GM12878 (cell line): ENCODE results near the gene NCAM1. TPM values are rescaled to one million over a fixed set of nuclear protein-coding genes. Genes with fewer than 3 reads are reported as not detected.

ENCODE experiments used
- ATAC-seq: fragments of 200-7000 bp; cut with Tn5 transposase; 3 replicates; pipeline ENCODE4 v1.9.1; 2020; ENCODE audit warnings: mild to moderate bottlenecking, moderate library complexity
- BruUV-seq: library from RNA; stranded (reverse); fragments of 400-500 nt; replicated peaks from 2 replicates; lab custom pipeline; 2021; lab: Mats Ljungman, UMichigan
- CTCF ChIA-PET: fragments of 300-600 bp; sonication (Branson Sonifier 250); formaldehyde crosslinking; extraction: SDS; loops from one replicate; lab custom pipeline; 2021; ENCODE audit warnings: inconsistent platforms; lab: Yijun Ruan, JAX
- POLR2A ChIA-PET: fragments of 350-600 bp; formaldehyde crosslinking; extraction: SDS; loops from one replicate; lab custom pipeline; 2021; ENCODE audit warnings: inconsistent platforms; lab: Charles Lee
- RAD21 ChIA-PET: fragments of 300-600 bp; sonication (Branson Sonifier 250); formaldehyde crosslinking; loops from one replicate; lab custom pipeline; 2023; ENCODE audit warnings: antibody characterized with exemption; ENCODE audit not compliant: unreplicated experiment; lab: Charles Lee
- SMC1A ChIA-PET: fragments of 300-600 bp; sonication (Branson Sonifier 250); formaldehyde crosslinking; loops from one replicate; lab custom pipeline; 2023; ENCODE audit not compliant: unreplicated experiment, uncharacterized antibody; lab: Charles Lee
- DNase-seq: peaks from one replicate; pipeline ENCODE4 v3.0.0-alpha.2; 2011; ENCODE audit warnings: low read depth, low spot score
- FAIRE-seq: peaks from 3 replicates; lab custom pipeline; 2011; peaks lifted over from hg19 to GRCh38; lab: Jason Lieb, UNC
- H2AFZ ChIP-seq: 2 replicates; pipeline ENCODE4 v1.6.0; 2011; ENCODE audit warnings: low read depth, low read length, control low read depth; ENCODE audit not compliant: control insufficient read depth
- H3K27ac ChIP-seq: 2 replicates; pipeline ENCODE4 v1.5.1; 2011; ENCODE audit warnings: control low read depth; ENCODE audit not compliant: control insufficient read depth, insufficient read depth
- H3K27me3 ChIP-seq, 2 experiments: replicated peaks in 1 of 2; 2 replicates each; pipeline versions ENCODE4 v1.6.0 to v1.6.1; 2011; ENCODE audit warnings: low read length in 1 of 2; ENCODE audit not compliant: control insufficient read depth in 2 of 2, insufficient read depth in 2 of 2
- H3K36me3 ChIP-seq, 2 experiments: 2 replicates each; pipeline ENCODE4 v1.5.1; 2011; ENCODE audit warnings: low read length in 1 of 2; ENCODE audit not compliant: control insufficient read depth in 2 of 2, insufficient read depth in 2 of 2
- H3K4me1 ChIP-seq: 2 replicates; pipeline ENCODE4 v1.6.1; 2011; ENCODE audit warnings: mild to moderate bottlenecking, low read length, moderate library complexity, mixed read lengths; ENCODE audit not compliant: control insufficient read depth, insufficient read depth
- H3K4me2 ChIP-seq: 2 replicates; pipeline ENCODE4 v1.6.0; 2011; ENCODE audit warnings: control low read depth; ENCODE audit not compliant: control insufficient read depth, insufficient read depth
- H3K4me3 ChIP-seq: fragments of 200-600 bp; sonication (generic); 2 replicates; pipeline ENCODE4 v1.5.1; 2016
- H3K79me2 ChIP-seq: 2 replicates; pipeline ENCODE4 v1.6.0; 2011; ENCODE audit warnings: low read length; ENCODE audit not compliant: control insufficient read depth, insufficient read depth
- H3K9ac ChIP-seq: 2 replicates; pipeline ENCODE4 v1.8.0; 2011; ENCODE audit warnings: low read length, control low read depth, mixed read lengths; ENCODE audit not compliant: control insufficient read depth, insufficient read depth
- H3K9me3 ChIP-seq: replicated peaks from 3 replicates; pipeline ENCODE4 v1.5.1; 2011; ENCODE audit warnings: mild to moderate bottlenecking, low read length; ENCODE audit not compliant: control insufficient read depth, insufficient read depth
- H4K20me1 ChIP-seq: 2 replicates; pipeline ENCODE4 v1.6.0; 2011; ENCODE audit not compliant: control insufficient read depth, insufficient read depth
- CHD2 ChIP-seq: IDR thresholded peaks from 2 replicates; pipeline ENCODE4 v1.6.1; 2011; ENCODE audit warnings: low read depth, low read length, improper control_type of control experiment, borderline replicate concordance
- JUND ChIP-seq: IDR thresholded peaks from 2 replicates; pipeline ENCODE4 v1.6.1; 2012; ENCODE audit warnings: low read depth, mild to moderate bottlenecking, low read length, improper control_type of control experiment, moderate library complexity
- KAT2A ChIP-seq: conservative IDR thresholded peaks from 2 replicates; pipeline ENCODE4 v1.6.1; 2011; ENCODE audit warnings: low read depth, low read length; ENCODE audit not compliant: control insufficient read depth
- RAD21 ChIP-seq: IDR thresholded peaks from 2 replicates; pipeline ENCODE4 v1.6.1; 2011; ENCODE audit warnings: mild to moderate bottlenecking, low read depth, low read length, moderate library complexity; ENCODE audit not compliant: insufficient read depth
- RAD51 ChIP-seq: fragments of 450-650 bp; IDR thresholded peaks from 2 replicates; pipeline ENCODE4 v1.6.1; 2016; ENCODE audit warnings: moderate library complexity, mild to moderate bottlenecking, inconsistent platforms
- RFX5 ChIP-seq: IDR thresholded peaks from 2 replicates; pipeline ENCODE4 v1.6.1; 2011; ENCODE audit warnings: low read depth, low read length, improper control_type of control experiment
- RUNX3 ChIP-seq: IDR thresholded peaks from 2 replicates; pipeline ENCODE4 v1.6.1; 2012; ENCODE audit warnings: low read length, inconsistent platforms
- SIN3A ChIP-seq: IDR thresholded peaks from 2 replicates; pipeline ENCODE4 v1.6.1; 2012; ENCODE audit warnings: low read depth, low read length, improper control_type of control experiment
- SIX5 ChIP-seq: IDR thresholded peaks from 2 replicates; pipeline ENCODE4 v1.6.1; 2011; ENCODE audit warnings: mild to moderate bottlenecking, low read depth, low read length, moderate library complexity; ENCODE audit not compliant: severe bottlenecking
- SREBF2 ChIP-seq: IDR thresholded peaks from 2 replicates; pipeline ENCODE4 v1.6.1; 2012; ENCODE audit warnings: mild to moderate bottlenecking, low read length
- ZBED1 ChIP-seq: IDR thresholded peaks from 2 replicates; pipeline ENCODE4 v1.6.1; 2016; ENCODE audit warnings: borderline replicate concordance
- ZBTB33 ChIP-seq: fragments of 450-650 bp; IDR thresholded peaks from 2 replicates; pipeline ENCODE4 v1.6.1; 2017; ENCODE audit warnings: mild to moderate bottlenecking
- ZNF384 ChIP-seq: IDR thresholded peaks from 2 replicates; pipeline ENCODE4 v1.6.1; 2012; ENCODE audit warnings: low read depth, mild to moderate bottlenecking, low read length, improper control_type of control experiment, borderline replicate concordance
- ZSCAN29 ChIP-seq: fragments of 450-650 bp; IDR thresholded peaks from 2 replicates; pipeline ENCODE4 v1.6.1; 2017; ENCODE audit warnings: mild to moderate bottlenecking, moderate library complexity
- WGBS: methylation state at CpG from one replicate; pipeline ENCODE4 v1.1.6; 2016; ENCODE audit warnings: low lambda C conversion rate; ENCODE audit not compliant: insufficient replicate concordance, insufficient coverage; ENCODE audit errors: missing lambda C conversion rate; 5-methylcytosine and 5-hydroxymethylcytosine counted together
- in situ Hi-C: fragments of 300-500 bp; cut with MboI; formaldehyde crosslinking; loops from 9 replicates; pipeline ENCODE4 v1.14.3; 2018; ENCODE audit warnings: mixed read lengths
- intact Hi-C: fragments of 100-400 bp; cut with micrococcal nuclease; formaldehyde crosslinking; loops from one replicate; pipeline ENCODE4 v1.14.2; 2022; ENCODE audit not compliant: unreplicated experiment
- polyA plus RNA-seq, 11 experiments: library from polyadenylated mRNA; depleted of rRNA in 4 of 11; unstranded in 6 of 11; stranded (reverse) in 5 of 11; fragments of >200 nt; fragmentation: Nextera tagmentation in 4 of 11; fragmentation: Illumina TruSeq in 1 of 11; extraction: Ambion mirVana in 4 of 11; extraction: Trizol in 1 of 11; gene quantifications; 1 replicate in 1 of 11; 2 replicates in 10 of 11; pipeline versions ENCODE4 v1.2.1 to v1.2.3, GENCODE V29; 2011 to 2016; ENCODE audit warnings: inconsistent platforms in 2 of 11, missing spikeins in 2 of 11, low read depth in 1 of 11
- total RNA-seq, 4 experiments: library from RNA; depleted of rRNA in 3 of 4; stranded (reverse); fragments of >200 nt in 3 of 4; fragmentation: Illumina TruSeq in 1 of 4; extraction: Trizol in 1 of 4; gene quantifications; 2 replicates each; pipeline versions ENCODE4 v1.2.1 to v1.2.3, GENCODE V29; 2013 to 2021

Gene NCAM1
- total and polyA plus RNA-seq, 10 of the 15 experiments (the other 5 are each of a cell fraction or from before 2014, with no cell fraction given), result 0.10 to 0.23 (median 0.11) TPM; not detected in 7

- ChIA-PET POLR2A (no interaction called here), RAD21 (no interaction called here), CTCF (no interaction called here), SMC1A (no interaction called here)
- Histone ChIP-seq H3K4me3 (no peak overlapping the region), H3K36me3 (no peaks in the 10 kb centered on the region), H3K79me2 (no peaks in the 10 kb centered on the region), H3K9ac (no peak overlapping the region), H3K27ac (no peak overlapping the region), H3K4me2 (no peak overlapping the region), H3K9me3 (no peaks in the 10 kb centered on the region), H3K4me1 (no peaks in the 10 kb centered on the region), H3K27me3 (peaks cover 0 to 2% of the 10 kb centered on the region in 2 experiments; a peak in 2 of 4 replicates), H2AFZ (no peak overlapping the region), H4K20me1 (no peaks in the 10 kb centered on the region)
- DNase-seq (no peak), ATAC-seq (no peak), FAIRE-seq (no peak)
- TF ChIP-seq RUNX3, result no peak
- TF ChIP-seq ZSCAN29, result no peak
- no peak for TF ChIP-seq ZNF384
- TF ChIP-seq SREBF2, result no peak
- TF ChIP-seq SIN3A, result no peak
- TF ChIP-seq RFX5, result no peak
- TF ChIP-seq SIX5, result no peak
- TF ChIP-seq KAT2A, result no peak
- TF ChIP-seq ZBED1, result no peak
- TF ChIP-seq CHD2, result no peak
- no peak for TF ChIP-seq JUND
- TF ChIP-seq RAD21, result no peak
- TF ChIP-seq RAD51, result no peak
- TF ChIP-seq ZBTB33, result no peak
- in situ Hi-C loops (no loop called here), intact Hi-C loops (no loop called here)
- no TSS peak for BruUV-seq
- WGBS, result 51% methylated on average over 2 of the region's 2 CpGs
These were observed 315.2 kb downstream of the NCAM1 start for GRCh38 chr11:113276466-113276865.
